GM21619 (cell line): ENCODE measurements around the gene SULT1B1.

Experiments used
- ATAC-seq: cut with Tn5 transposase; IDR thresholded peaks from one replicate; pipeline ENCODE4 v1.9.1; 2021; ENCODE audit not compliant: unreplicated experiment

SULT1B1 gene

GRCh38 chr4:69750346-69750745, 10.1 kb downstream of the SULT1B1 start:
- no peak for ATAC-seq

- no peak for ATAC-seq
Observed at GRCh38 chr4:69749771-69750170, 10.6 kb downstream of the SULT1B1 start.

- ATAC-seq = no peak
Observed at GRCh38 chr4:69748173-69748572, 12.2 kb downstream of the SULT1B1 start.

- ATAC-seq = no peak
Observed at GRCh38 chr4:69744157-69744478, 16.3 kb downstream of the SULT1B1 start.

- ATAC-seq = no peak
Observed at GRCh38 chr4:69743476-69744156, 16.8 kb downstream of the SULT1B1 start.

- ATAC-seq = no peak
Observed at GRCh38 chr4:69742596-69742995, 17.8 kb downstream of the SULT1B1 start.

GRCh38 chr4:69738872-69739271, 21.5 kb downstream of the SULT1B1 start:
- no peak for ATAC-seq

- no peak for ATAC-seq
Observed at GRCh38 chr4:69735119-69735518, 25.3 kb downstream of the SULT1B1 start.

- no peak for ATAC-seq
Observed at GRCh38 chr4:69731847-69732246, 28.6 kb downstream of the SULT1B1 start.

- ATAC-seq = no peak
Observed at GRCh38 chr4:69731241-69731640, 29.2 kb downstream of the SULT1B1 start.

- ATAC-seq = no peak
Observed at GRCh38 chr4:69730002-69730401, 30.4 kb downstream of the SULT1B1 start.

GRCh38 chr4:69727926-69728325, 32.5 kb downstream of the SULT1B1 start:
- ATAC-seq = no peak

- no peak for ATAC-seq
Observed at GRCh38 chr4:69727426-69727825, 33.0 kb downstream of the SULT1B1 start.

- no peak for ATAC-seq
Observed at GRCh38 chr4:69726971-69727370, 33.4 kb downstream of the SULT1B1 start.

GRCh38 chr4:69718396-69719271, 41.8 kb downstream of the SULT1B1 start:
- no peak for ATAC-seq

GRCh38 chr4:69717778-69718177, 42.6 kb downstream of the SULT1B1 start:
- no peak for ATAC-seq

- no peak for ATAC-seq
Observed at GRCh38 chr4:69716654-69717053, 43.8 kb downstream of the SULT1B1 start.

- ATAC-seq = no peak
Observed at GRCh38 chr4:69714086-69714485, 46.3 kb downstream of the SULT1B1 start.

- no peak for ATAC-seq
Observed at GRCh38 chr4:69713593-69713992, 46.8 kb downstream of the SULT1B1 start.

GRCh38 chr4:69710580-69710979, 49.8 kb downstream of the SULT1B1 start:
- ATAC-seq = no peak

GRCh38 chr4:69708211-69708610, 52.2 kb downstream of the SULT1B1 start:
- no peak for ATAC-seq

GRCh38 chr4:69707807-69708206, 52.6 kb downstream of the SULT1B1 start:
- no peak for ATAC-seq
